ENCODE data around the gene CEP70.
"Not testable (repeated sequence)": the region's sequence is repeated elsewhere in the genome, so short reads cannot be mapped to it uniquely, and the experiment has no call there.

Gene CEP70

DNA sequence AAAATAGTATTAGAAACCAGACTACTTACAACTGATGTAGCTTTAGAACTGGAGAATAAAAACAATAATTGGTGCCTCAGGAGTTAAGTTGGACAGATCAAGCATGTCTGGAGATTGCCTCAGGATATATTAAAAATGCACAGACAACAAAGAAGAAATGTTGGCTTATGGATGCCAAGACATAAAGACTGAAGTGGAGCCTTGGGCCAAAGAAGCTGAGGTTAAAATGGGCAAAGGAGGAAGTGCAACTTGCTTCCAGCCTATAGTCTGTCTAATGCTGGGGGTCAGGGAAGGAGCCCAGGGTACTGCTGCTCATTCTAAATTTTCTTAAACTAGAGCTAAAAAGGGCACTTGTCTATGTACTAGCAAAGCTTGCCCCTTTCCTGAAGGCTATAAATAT, 82.1 kb downstream of the CEP70 start:
- DNase-seq (ENCODE audit: low read depth in 3 of 3, low spot score in 1 of 3): no peak

DNA sequence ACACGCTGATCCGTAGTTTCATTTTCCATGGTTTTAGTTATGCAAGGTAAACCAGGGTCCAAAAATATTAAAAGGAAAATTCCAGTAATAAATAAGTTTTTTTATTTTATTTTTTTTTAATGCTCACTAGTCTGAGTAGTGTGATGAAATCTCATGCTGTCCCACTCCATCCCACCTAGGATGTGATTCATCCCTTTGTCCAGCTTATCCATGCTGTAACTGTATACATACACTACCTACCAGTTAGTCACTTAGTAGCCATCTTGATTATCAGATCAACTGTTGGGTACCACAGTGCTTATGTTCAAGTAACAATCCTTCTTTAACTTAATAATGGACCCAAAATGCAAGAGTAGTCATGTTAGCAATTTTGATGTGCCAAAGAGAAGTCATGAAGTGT, 84.5 kb downstream of the CEP70 start:
- no peak for DNase-seq (ENCODE audit: low read depth in 3 of 3, low spot score in 1 of 3)

DNA sequence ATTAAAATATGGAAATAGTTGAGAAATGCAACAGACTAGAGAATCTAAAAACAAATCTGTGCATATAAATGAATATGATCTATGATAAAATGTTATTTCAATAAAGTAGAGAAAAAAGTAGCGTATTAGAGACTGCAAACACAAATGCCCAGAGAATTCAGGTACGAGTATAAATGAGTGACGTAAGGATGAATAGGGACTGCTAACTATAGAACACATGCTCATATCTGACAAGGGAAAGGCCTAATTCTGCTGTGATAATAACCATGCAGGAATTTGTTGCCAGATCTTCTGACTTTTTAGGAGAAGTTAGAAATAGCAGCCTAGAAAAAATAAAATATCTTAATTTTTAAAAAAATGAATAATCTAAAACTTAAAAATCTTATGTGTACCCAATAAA, 86.5 kb downstream of the CEP70 start:
- DNase-seq (ENCODE audit: low read depth in 3 of 3, low spot score in 1 of 3): no peak

DNA sequence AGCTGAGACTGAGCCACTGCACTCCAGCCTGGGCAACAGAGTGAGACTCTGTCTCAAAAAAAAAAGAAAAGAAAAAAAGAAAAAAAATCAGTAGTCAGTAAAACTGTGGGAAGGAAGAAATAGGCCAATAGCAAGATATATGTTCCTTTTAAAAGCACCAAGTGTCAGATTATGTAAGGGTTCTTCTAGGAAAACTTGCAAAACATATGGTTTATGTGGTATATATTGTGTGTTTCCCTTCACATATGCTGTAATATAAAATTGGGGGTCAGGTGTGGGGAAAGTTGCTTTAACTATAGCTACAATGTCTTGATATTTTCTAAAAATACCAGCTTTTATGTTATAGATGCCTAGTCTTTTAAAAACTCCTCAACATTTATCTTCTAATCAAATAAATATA, 95.1 kb downstream of the CEP70 start:
- no peak for DNase-seq (ENCODE audit: low read depth in 3 of 3, low spot score in 1 of 3)

DNA sequence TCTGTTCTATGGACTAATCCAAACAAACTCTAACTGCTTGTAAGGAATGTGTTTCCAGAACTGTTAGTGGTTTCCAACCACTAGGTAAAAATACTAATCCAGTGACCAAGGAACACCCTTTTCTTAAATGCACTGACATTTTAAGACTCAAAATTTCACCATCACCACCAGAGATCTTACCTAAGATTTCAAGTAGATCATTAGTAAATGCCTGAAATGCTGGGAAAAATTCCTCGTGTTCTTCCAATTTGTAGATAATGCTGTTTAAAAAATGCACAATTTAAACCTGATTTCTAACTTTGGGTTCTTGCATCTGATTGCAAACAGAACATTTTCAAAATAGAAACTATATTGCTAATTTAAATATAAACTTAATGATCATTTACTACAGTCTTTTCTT, 96.2 kb downstream of the CEP70 start:
- no peak for DNase-seq (ENCODE audit: low read depth in 3 of 3, low spot score in 1 of 3)

- DNase-seq (ENCODE audit: low read depth in 3 of 3, low spot score in 1 of 3): no peak
These were observed 97.0 kb downstream of the CEP70 start for GRCh38 chr3:138497021-138497420.

- no peak for DNase-seq (ENCODE audit: low read depth in 3 of 3, low spot score in 1 of 3)
These were observed 97.6 kb downstream of the CEP70 start for GRCh38 chr3:138496436-138496835.

- DNase-seq (ENCODE audit: low read depth in 3 of 3, low spot score in 1 of 3): not testable (repeated sequence)
These were observed 98.4 kb downstream of the CEP70 start for GRCh38 chr3:138495638-138496037.

DNA sequence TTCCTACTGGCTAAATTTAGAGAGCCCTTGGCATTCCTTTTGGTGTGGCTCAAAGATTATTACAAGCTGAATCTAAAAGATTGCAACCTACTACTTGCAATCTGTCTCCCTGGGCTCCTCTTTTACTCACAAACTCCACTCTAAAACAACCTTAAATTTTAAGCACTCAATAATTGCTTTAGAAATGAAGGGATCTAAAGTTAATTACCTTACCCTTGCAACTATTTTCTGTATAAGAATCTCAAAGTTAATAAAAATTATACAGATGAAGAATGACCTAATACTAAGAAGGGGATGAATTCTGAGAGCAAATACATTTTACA, 99.5 kb downstream of the CEP70 start:
- DNase-seq (ENCODE audit: low read depth in 3 of 3, low spot score in 1 of 3): no peak

- no peak for DNase-seq (ENCODE audit: low read depth in 3 of 3, low spot score in 1 of 3)
These were observed 100.1 kb downstream of the CEP70 start for GRCh38 chr3:138493804-138494606.

DNA sequence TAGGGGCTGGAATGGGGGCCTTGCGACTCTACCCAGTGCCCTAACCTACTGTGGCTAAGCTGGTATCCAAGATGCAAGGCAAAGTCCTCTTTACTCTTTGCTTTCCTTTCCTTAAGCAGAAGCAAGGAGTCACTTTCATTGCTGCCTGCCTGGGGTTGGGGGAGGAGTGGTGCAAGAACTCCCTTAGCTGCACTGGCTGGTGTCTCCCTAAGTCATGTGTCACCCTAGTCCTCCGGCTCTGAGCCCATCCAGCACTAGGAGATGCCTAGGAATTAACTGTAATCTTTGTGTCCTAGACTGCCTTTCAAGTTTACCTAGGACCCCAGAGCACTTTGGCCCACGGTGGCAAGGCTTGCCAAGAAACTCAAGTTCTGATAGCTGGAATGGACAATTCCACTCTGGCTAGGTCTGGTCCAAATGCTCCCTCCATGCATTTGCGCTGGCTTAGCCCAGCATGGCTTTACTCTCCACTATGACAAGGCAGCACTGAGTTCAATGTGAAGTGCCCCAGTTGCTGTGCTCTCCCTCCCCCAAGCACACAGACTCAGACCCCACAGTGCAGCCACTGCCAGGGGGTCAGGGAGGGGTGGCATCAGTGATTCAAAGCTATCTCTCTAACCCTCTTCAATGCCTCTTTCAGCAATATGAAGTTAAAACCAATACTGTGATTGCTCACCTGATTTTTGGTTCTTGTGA, 100.9 kb downstream of the CEP70 start:
- DNase-seq (ENCODE audit: low read depth in 3 of 3, low spot score in 1 of 3): no peak

- no peak for DNase-seq (ENCODE audit: low read depth in 3 of 3, low spot score in 1 of 3)
These were observed 102.1 kb downstream of the CEP70 start for GRCh38 chr3:138491971-138492370.

- DNase-seq (ENCODE audit: low read depth in 3 of 3, low spot score in 1 of 3): not testable (repeated sequence)
These were observed 107.5 kb downstream of the CEP70 start for GRCh38 chr3:138486580-138486979.

GRCh38 chr3:138484672-138485071, 109.4 kb downstream of the CEP70 start:
- not testable (repeated sequence) for DNase-seq (ENCODE audit: low read depth in 3 of 3, low spot score in 1 of 3)

- DNase-seq (ENCODE audit: low read depth in 3 of 3, low spot score in 1 of 3): no peak
These were observed 114.6 kb downstream of the CEP70 start for GRCh38 chr3:138479438-138479863.

DNA sequence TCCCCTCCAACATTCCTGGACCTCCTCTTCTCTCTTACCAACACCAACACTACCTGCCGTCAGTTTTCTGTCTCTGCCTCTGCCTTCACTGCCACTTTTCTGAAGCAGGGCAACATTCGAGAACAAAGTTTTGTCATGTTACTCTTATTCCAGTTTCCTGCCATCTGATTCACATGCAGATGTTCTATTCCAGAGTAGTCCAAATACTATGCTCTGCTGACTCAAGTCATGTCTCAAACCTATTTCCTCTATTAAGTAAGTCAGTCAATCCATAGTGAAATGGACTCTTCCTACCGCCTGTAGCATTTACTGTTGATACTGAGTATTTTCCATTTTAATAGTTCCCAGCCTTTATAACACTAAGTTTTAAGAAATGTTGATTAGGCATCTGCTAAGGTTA, 116.3 kb downstream of the CEP70 start:
- DNase-seq (ENCODE audit: low read depth in 3 of 3, low spot score in 1 of 3): no peak

GRCh38 chr3:138477120-138477519, 116.9 kb downstream of the CEP70 start:
- DNase-seq (ENCODE audit: low read depth in 3 of 3, low spot score in 1 of 3): no peak

- DNase-seq (ENCODE audit: low read depth in 3 of 3, low spot score in 1 of 3): no peak
These were observed 117.5 kb downstream of the CEP70 start for GRCh38 chr3:138476526-138476925.

DNA sequence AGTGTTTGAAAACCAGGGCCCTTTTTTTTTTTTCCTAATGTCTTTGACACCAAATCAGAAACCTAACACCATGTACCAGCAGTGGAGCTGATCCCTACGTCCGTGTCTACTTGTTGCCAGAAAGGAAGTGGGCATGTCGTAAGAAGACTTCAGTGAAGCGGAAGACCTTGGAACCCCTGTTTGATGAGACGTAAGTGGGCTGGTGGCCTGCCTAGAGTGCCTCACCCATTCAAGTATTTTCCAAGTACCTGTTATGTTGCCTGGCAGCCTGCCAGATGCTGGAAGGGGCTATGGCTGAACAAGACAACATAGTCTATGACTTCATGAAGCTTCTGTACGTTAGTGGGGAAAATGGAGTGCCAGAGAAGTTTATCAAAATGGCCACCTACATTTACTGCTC, 119.9 kb downstream of the CEP70 start:
- no peak for DNase-seq (ENCODE audit: low read depth in 3 of 3, low spot score in 1 of 3)

DNA sequence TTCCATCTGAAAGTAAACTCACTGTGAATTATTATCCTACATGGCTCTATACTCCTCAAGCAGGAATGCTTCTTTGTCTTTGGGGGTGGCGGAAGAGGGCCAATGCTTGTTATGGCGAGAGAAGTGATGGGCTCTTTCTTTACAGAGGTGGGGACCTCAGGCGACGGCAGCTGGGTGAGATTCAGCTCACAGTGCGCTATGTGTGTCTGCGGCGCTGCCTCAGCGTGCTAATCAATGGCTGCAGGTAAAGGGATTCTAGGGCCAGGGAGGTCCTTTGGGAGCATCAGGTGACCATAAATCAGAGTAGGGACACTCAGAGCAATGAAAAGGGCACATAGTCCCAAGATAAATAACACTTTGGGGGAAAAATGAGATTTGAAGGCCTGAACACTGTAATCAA, 120.7 kb downstream of the CEP70 start:
- DNase-seq (ENCODE audit: low read depth in 3 of 3, low spot score in 1 of 3): no peak

DNA sequence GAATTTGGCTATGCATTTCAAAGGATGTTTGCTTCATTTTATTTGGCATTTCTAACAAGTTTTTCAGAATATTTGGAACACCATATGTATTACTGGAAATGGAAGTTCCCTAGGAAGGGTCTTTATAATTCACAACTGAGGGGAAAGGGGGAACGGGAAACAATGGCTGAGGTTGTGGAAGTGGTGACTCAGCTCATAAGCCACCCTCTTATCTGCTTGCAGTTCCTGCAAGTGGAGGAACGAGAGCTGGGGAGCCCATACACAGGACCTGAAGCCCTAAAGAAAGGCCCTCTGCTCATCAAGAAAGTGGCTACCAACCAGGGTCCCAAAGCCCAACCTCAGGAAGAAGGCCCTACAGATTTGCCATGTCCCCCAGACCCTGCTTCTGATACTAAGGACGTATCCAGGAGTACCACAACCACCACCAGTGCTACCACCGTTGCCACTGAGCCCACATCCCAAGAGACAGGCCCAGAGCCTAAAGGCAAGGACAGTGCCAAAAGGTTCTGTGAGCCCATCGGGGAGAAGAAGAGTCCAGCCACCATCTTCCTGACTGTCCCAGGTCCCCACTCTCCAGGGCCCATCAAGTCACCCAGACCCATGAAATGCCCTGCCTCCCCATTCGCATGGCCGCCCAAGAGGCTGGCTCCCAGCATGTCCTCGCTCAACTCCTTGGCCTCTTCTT, 121.8 kb downstream of the CEP70 start:
- no peak for DNase-seq (ENCODE audit: low read depth in 3 of 3, low spot score in 1 of 3)

DNA sequence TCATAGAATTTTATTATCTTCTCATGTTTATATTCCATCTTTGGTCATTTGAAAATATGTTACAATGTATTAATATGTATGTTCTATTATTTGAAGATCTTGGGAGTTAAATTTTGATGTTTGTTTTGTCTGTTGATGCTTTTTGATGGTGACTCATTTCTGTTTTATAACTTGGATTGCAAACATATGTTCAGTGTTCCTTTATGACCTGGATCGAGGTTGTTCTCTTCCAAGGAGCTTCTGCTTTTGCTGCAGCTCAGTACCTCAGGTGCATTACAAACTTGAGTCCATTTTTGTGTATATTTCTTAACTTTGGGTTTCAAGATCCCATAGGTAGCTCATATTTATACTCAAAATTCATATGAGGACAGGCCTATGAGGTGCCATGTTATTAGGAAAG, 122.6 kb downstream of the CEP70 start:
- DNase-seq (ENCODE audit: low read depth in 3 of 3, low spot score in 1 of 3): no peak

All from stimulated activated CD4-positive, alpha-beta T cell treated with anti-CD3 and anti-CD28 coated beads, TNF-alpha, amount 100 ng/mL, for 1 hour (primary cell).